ENCODE measurements around the gene MATK.

GRCh38 chr19:3762130-3762473 lies 24.1 kb downstream of the MATK start:
- TF ChIP-seq MAX (IDR thresholded peaks at IDR 0.05) (no peak), EGR1 (IDR thresholded peaks at IDR 0.05) (no peak), RAD21 (IDR thresholded peaks at IDR 0.05; ENCODE audit: low read depth) (no peak), REST (IDR thresholded peaks at IDR 0.05; ENCODE audit: low read depth) (no peak), ZBTB7A (IDR thresholded peaks at IDR 0.05; ENCODE audit: low read depth) (no peak), FOXM1 (IDR thresholded peaks at IDR 0.05; ENCODE audit: borderline replicate concordance, low read depth) (no peak), CEBPB (IDR thresholded peaks at IDR 0.05) (no peak)
